HL-60 (cell line): ENCODE results near the gene PPP1R3E.

Experiments
- DNase-seq, 2 experiments: peaks; one replicate each; pipeline ENCODE4 v3.0.0-alpha.2; 2010 to 2020; ENCODE audit warnings: low read depth in 1 of 2, low spot score in 1 of 2
- H3K27ac ChIP-seq: fragments of 250-450 bp; sonication (Bioruptor Pico); replicated peaks from 2 replicates; pipeline ENCODE4 v1.5.1; 2020; ENCODE audit warnings: mild to moderate bottlenecking, moderate library complexity
- H3K27me3 ChIP-seq: fragments of 250-450 bp; sonication (Bioruptor Pico); 2 replicates; pipeline ENCODE4 v1.5.1; 2021; ENCODE audit warnings: mild to moderate bottlenecking, moderate library complexity; ENCODE audit not compliant: insufficient read depth, poor library complexity, severe bottlenecking
- H3K4me3 ChIP-seq: replicated peaks from 2 replicates; pipeline ENCODE4 v1.5.1; 2011; ENCODE audit warnings: mild to moderate bottlenecking, control low read depth, low read length; ENCODE audit not compliant: insufficient read depth
- CTCF ChIP-seq: IDR thresholded peaks from one replicate; pipeline ENCODE4 v1.5.1; 2011; ENCODE audit warnings: low read length, control low read depth, inconsistent platforms; ENCODE audit not compliant: insufficient read depth
- GABPA ChIP-seq: IDR thresholded peaks from 2 replicates; pipeline ENCODE4 v1.6.1; 2012; ENCODE audit warnings: low read depth
- POLR2AphosphoS5 ChIP-seq: IDR thresholded peaks from 2 replicates; pipeline ENCODE4 v1.6.1; 2012; ENCODE audit warnings: low read depth
- REST ChIP-seq: IDR thresholded peaks from 2 replicates; pipeline ENCODE4 v1.6.1; 2012; ENCODE audit warnings: low read depth; ENCODE audit not compliant: insufficient replicate concordance
- SPI1 ChIP-seq: IDR thresholded peaks from 2 replicates; pipeline ENCODE4 v1.6.1; 2012; ENCODE audit warnings: low read depth, mild to moderate bottlenecking, borderline replicate concordance

Gene PPP1R3E

GRCh38 chr14:23286020-23286901 is 16.4 kb downstream of the PPP1R3E start, which contains the start of gene HOMEZ:
Gene HOMEZ, minus strand, starts transcription at chr14:23286132. Its CDS starts 180 bp downstream, at chr14:23285952.
- peak within 1 kb of the TSS; percentile 85 for H3K4me3 ChIP-seq
- no peaks in the 10 kb centered on the region for H3K27me3 ChIP-seq
- peak within 1 kb of the TSS; percentile 76 for H3K27ac ChIP-seq
- peak; percentile 92 to 99 for DNase-seq
- TF ChIP-seq GABPA (no peak), POLR2AphosphoS5 (0 out of 2 replicates have a peak, but pooled peaks have one; percentile 32), CTCF (no peak), REST (peak; percentile 67)

GRCh38 chr14:23285530-23286019 is 17.1 kb downstream of the PPP1R3E start:
- Histone ChIP-seq H3K27me3 (no peaks in the 10 kb centered on the region), H3K27ac (peak overlapping the region; percentile 76), H3K4me3 (peak overlapping the region; percentile 85)
- no peak for TF ChIP-seq CTCF
- no peak for TF ChIP-seq GABPA
- no peak for TF ChIP-seq POLR2AphosphoS5
- TF ChIP-seq SPI1 = peak; percentile 47; the same call in 1 of the 2 replicates
- no peak for TF ChIP-seq REST
- DNase-seq = no peak

- H3K27me3 ChIP-seq = no peaks in the 10 kb centered on the region
- TF ChIP-seq CTCF (no peak), GABPA (no peak), SPI1 (peak; percentile 20; the same call in 1 of the 2 replicates)
- DNase-seq = peak in 1 of 2 experiments; percentile 21
- peak overlapping the region; percentile 76 for H3K27ac ChIP-seq
- H3K4me3 ChIP-seq = peak overlapping the region; percentile 85
These were observed 17.8 kb downstream of the PPP1R3E start for GRCh38 chr14:23284654-23285529.
